Heart left ventricle (tissue), 16 donors: ENCODE results near the gene TRDN. TPM values are rescaled to one million over a fixed set of nuclear protein-coding genes. Genes with fewer than 3 reads are reported as not detected.

Experiments
- ATAC-seq, 4 donors: fragments of 200-7000 bp; cut with Tn5 transposase; one replicate each; pipeline ENCODE4 v1.9.1; 2020 to 2022; ENCODE audit warnings: moderate library complexity in 4 of 4, mild to moderate bottlenecking in 3 of 4, moderate number of reproducible peaks in 1 of 4
- DNase-seq, 5 donors: peaks; one replicate each; pipeline ENCODE4 v3.0.0-alpha.2; 2020
- H3K27ac ChIP-seq, 12 donors: fragments of 200-600 bp; sonication (generic) in 4 of 12; one replicate each; pipeline versions ENCODE4 v1.5.0 to v1.8.0; 2016 to 2022; ENCODE audit warnings: mild to moderate bottlenecking in 2 of 12
- H3K27me3 ChIP-seq, 9 donors: fragments of 200-600 bp; sonication (generic) in 2 of 9; one replicate each; pipeline versions ENCODE4 v1.5.1 to v1.8.0; 2016 to 2022; ENCODE audit warnings: mild to moderate bottlenecking in 3 of 9
- H3K36me3 ChIP-seq, 9 donors: fragments of 200-600 bp; sonication (generic) in 2 of 9; one replicate each; pipeline versions ENCODE4 v1.5.0 to v1.8.0; 2018 to 2022; ENCODE audit warnings: mild to moderate bottlenecking in 2 of 9
- H3K4me1 ChIP-seq, 12 donors: fragments of 200-600 bp; sonication (generic) in 4 of 12; one replicate each; pipeline versions ENCODE4 v1.5.0 to v1.8.0; 2016 to 2022; ENCODE audit warnings: mild to moderate bottlenecking in 3 of 12
- H3K4me3 ChIP-seq, 12 donors: fragments of 200-600 bp; sonication (generic) in 4 of 12; one replicate each; pipeline versions ENCODE4 v1.5.0 to v1.8.0; 2017 to 2022; ENCODE audit warnings: mild to moderate bottlenecking in 9 of 12, moderate library complexity in 4 of 12
- H3K9me3 ChIP-seq, 12 donors: fragments of 200-600 bp; sonication (generic) in 4 of 12; one replicate each; pipeline versions ENCODE4 v1.5.0 to v1.8.0; 2016 to 2022; ENCODE audit warnings: mild to moderate bottlenecking in 1 of 12
- CTCF ChIP-seq, 12 donors: fragments of 200-600 bp; sonication (generic) in 4 of 12; IDR thresholded peaks; one replicate each; pipeline versions ENCODE4 v1.5.0 to v1.8.0; 2018 to 2022; ENCODE audit warnings: antibody characterized with exemption in 12 of 12, mild to moderate bottlenecking in 5 of 12
- POLR2A ChIP-seq, 2 donors: fragments of 450-650 bp; IDR thresholded peaks; one replicate each; pipeline ENCODE4 v1.6.1; 2017; ENCODE audit warnings: antibody characterized with exemption in 2 of 2, mild to moderate bottlenecking in 2 of 2, moderate library complexity in 2 of 2
- whole genome bisulfite sequencing, 4 donors: extraction: QIAGEN DNeasy Blood & Tissue Kit in 2 of 4; methylation state at CpG; one replicate each; pipeline versions ENCODE4 v1.1.5 to v1.1.7; 2013 to 2018; 5-methylcytosine and 5-hydroxymethylcytosine counted together
- intact Hi-C, 10 donors: fragments of 100-400 bp; cut with DNase I; formaldehyde crosslinking; loops; one replicate each; pipeline versions ENCODE4 v1.11.1 to v1.14.2; 2022
- polyA plus RNA-seq, 2 donors: library from polyadenylated mRNA; stranded (reverse); fragments of 200-250 nt; gene quantifications; one replicate each; pipeline ENCODE4 v1.2.3, GENCODE V29; 2013
- total RNA-seq, 9 donors: library from RNA; depleted of rRNA in 2 of 9; stranded (reverse); fragments of >200 nt in 2 of 9; fragmentation: NEBNext Ultra II Directional in 3 of 9; extraction: Animal tissue kit (Norgen Biotek cat#: 25700) in 3 of 9; gene quantifications; one replicate each; pipeline versions ENCODE4 v1.1.0 to v1.2.4, GENCODE V29; 2016 to 2023
- donor health status: ischemic (EF 13 %, LVEDD 7.1; RV severe dilation, severe dysfunction).
- donor health status: healthy with polysubstance abuse.
- donor health status: DM: no; HTN: yes; CAD: no.
- donor health status: DM: no; HTN: no; CAD: no.
- donor health status: ischemic (EF 25% LVEDD 6.9; RV normal size, moderate dysfunction).
- donor health status: ischemic (EF 25% LVEDD 5.7; RV mildly dilated, moderate dysfunction).
- donor health status: healthy.
- donor health status: DM: yes; HTN: yes; CAD: no.
- donor health status: ischemic (EF 35%, LVEDD 5.7; RV mildly dilated, moderate dysfunction).
- donor health status: nonischemic (EF 11% LVEDD 7.7; RV severe dilation, severe dysfunction).
- donor health status: DM: yes; HTN: yes; CAD: no.
- donor health status: PGD.
- donor health status: ischemic (EF 29% LVEDD 5.4; RV normal size, mild dysfunction).
- donor health status: nonischemic (EF 23%, LVEDD 6.1; RV moderate dilation, normal function).

TRDN gene
- total and polyA plus RNA-seq, 11 donors, result 39.0 to 577 (median 381) TPM

- 83 to 92% (median 89%) methylated on average over 2 of the region's 2 CpGs for WGBS, 4 donors
- intact Hi-C loops, result no loop called here
- DNase-seq (no peak), ATAC-seq (no peak)
- no peak for TF ChIP-seq CTCF (IDR thresholded peaks at IDR 0.05)
- no peak overlapping the region for H3K4me3 ChIP-seq
- no peaks in the 10 kb centered on the region for H3K27me3 ChIP-seq
- peaks cover 0 to 7% (median 0%) of the 10 kb centered on the region in 12 donors for H3K4me1 ChIP-seq
- H3K27ac ChIP-seq, result no peak overlapping the region
- H3K36me3 ChIP-seq, result no peaks in the 10 kb centered on the region
- no peaks in the 10 kb centered on the region for H3K9me3 ChIP-seq
These were observed 413.3 kb downstream of the TRDN start for GRCh38 chr6:123223461-123223860.

GRCh38 chr6:123215211-123215610, 421.5 kb downstream of the TRDN start:
- Histone ChIP-seq H3K36me3 (no peaks in the 10 kb centered on the region), H3K27ac (no peak overlapping the region), H3K9me3 (no peaks in the 10 kb centered on the region), H3K4me1 (no peaks in the 10 kb centered on the region), H3K27me3 (no peaks in the 10 kb centered on the region), H3K4me3 (no peak overlapping the region)
- 64 to 72% (median 68%) methylated on average over 4 of the region's 4 CpGs for WGBS, 4 donors
- DNase-seq (no peak), ATAC-seq (no peak)
- no peak for TF ChIP-seq POLR2A (IDR thresholded peaks at IDR 0.05)
- no peak for TF ChIP-seq CTCF (IDR thresholded peaks at IDR 0.05)
- intact Hi-C loops, result no loop called here

GRCh38 chr6:123214433-123214832, 422.3 kb downstream of the TRDN start:
- Histone ChIP-seq H3K36me3 (no peaks in the 10 kb centered on the region), H3K27me3 (no peaks in the 10 kb centered on the region), H3K27ac (no peak overlapping the region), H3K9me3 (no peaks in the 10 kb centered on the region), H3K4me3 (no peak overlapping the region), H3K4me1 (no peaks in the 10 kb centered on the region)
- intact Hi-C loops, result no loop called here
- 67 to 88% (median 78%) methylated on average over 2 of the region's 2 CpGs for WGBS, 4 donors
- DNase-seq, result no peak
- TF ChIP-seq POLR2A (IDR thresholded peaks at IDR 0.05) (no peak), CTCF (IDR thresholded peaks at IDR 0.05) (no peak)
- no peak for ATAC-seq

- DNase-seq (no peak), ATAC-seq (no peak)
- Histone ChIP-seq H3K4me1 (no peaks in the 10 kb centered on the region), H3K9me3 (no peaks in the 10 kb centered on the region), H3K27ac (no peak overlapping the region), H3K4me3 (no peak overlapping the region), H3K36me3 (no peaks in the 10 kb centered on the region), H3K27me3 (no peaks in the 10 kb centered on the region)
- WGBS, 4 donors, result 84 to 89% (median 87%) methylated on average over 3 of the region's 3 CpGs
- TF ChIP-seq POLR2A (IDR thresholded peaks at IDR 0.05) (no peak), CTCF (IDR thresholded peaks at IDR 0.05) (no peak)
- intact Hi-C loops, result no loop called here
These were observed 422.8 kb downstream of the TRDN start for GRCh38 chr6:123213921-123214320.
